ENCODE results near the gene ZNF224. TPM values are rescaled to one million over a fixed set of nuclear protein-coding genes. Genes with fewer than 3 reads are reported as not detected.
"Not testable (repeated sequence)": the region's sequence is repeated elsewhere in the genome, so short reads cannot be mapped to it uniquely, and the experiment has no call there.

The ZNF224 gene
- total and polyA plus RNA-seq, 11 donors = 7.1 to 17.7 (median 11.8) TPM

DNA sequence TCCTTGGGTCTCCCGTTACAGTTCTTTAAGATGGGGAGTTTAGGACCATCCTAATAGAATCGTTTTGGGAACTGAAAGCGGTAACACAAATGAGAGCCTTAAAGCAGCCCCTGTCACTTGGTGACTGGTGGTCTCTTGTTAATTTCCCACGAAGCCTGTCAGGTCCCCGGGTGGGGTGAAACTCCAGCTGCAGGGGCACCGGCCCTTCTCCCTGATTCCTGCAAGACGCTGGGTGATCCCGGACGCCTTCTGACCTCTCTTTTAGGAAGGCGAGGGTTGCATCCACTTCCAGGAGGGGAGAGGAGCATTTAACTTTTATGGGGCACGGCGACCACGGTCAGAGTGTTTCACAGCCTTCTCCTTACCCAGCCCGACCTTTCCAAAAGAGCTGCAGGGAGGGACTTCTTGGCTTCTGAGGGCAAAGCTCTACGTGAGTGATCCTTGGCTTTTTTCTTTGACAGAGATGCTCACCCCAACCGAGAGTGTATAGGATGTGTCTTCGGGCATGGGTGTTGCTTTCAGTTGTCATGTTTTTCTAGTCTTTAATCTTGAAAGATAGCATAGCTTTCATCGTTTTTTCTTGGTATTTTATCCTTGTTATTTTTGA lies 19.7 kb downstream of the ZNF224 start:
- Histone ChIP-seq H3K36me3 (peaks cover 0 to 34% (median 28%) of the 10 kb centered on the region in 9 donors), H3K4me3 (peak overlapping the region; percentile 43 to 86 (median 72)), H3K4me1 (peaks cover 0 to 24% (median 18%) of the 10 kb centered on the region in 12 donors), H3K9me3 (peaks cover 0 to 31% (median 17%) of the 10 kb centered on the region in 12 donors), H3K27ac (peak overlapping the region in 11 of 12 donors; percentile 53 to 84 (median 74)), H3K27me3 (no peaks in the 10 kb centered on the region)
- TF ChIP-seq, protein P1, sequence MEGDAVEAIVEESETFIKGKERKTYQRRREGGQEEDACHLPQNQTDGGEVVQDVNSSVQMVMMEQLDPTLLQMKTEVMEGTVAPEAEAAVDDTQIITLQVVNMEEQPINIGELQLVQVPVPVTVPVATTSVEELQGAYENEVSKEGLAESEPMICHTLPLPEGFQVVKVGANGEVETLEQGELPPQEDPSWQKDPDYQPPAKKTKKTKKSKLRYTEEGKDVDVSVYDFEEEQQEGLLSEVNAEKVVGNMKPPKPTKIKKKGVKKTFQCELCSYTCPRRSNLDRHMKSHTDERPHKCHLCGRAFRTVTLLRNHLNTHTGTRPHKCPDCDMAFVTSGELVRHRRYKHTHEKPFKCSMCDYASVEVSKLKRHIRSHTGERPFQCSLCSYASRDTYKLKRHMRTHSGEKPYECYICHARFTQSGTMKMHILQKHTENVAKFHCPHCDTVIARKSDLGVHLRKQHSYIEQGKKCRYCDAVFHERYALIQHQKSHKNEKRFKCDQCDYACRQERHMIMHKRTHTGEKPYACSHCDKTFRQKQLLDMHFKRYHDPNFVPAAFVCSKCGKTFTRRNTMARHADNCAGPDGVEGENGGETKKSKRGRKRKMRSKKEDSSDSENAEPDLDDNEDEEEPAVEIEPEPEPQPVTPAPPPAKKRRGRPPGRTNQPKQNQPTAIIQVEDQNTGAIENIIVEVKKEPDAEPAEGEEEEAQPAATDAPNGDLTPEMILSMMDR (IDR thresholded peaks at IDR 0.05) = no peak
- TF ChIP-seq POLR2A (IDR thresholded peaks at IDR 0.05) = no peak
- intact Hi-C loops (cut with DNase I) = loop anchor here in 8 of 10 donors (1.0 to 10.0 kb wide), 15 partner anchors 19 to 191 kb away; partner anchors contain the start of genes ZNF226 (in 6 of the 8), ZNF224 (in 5 of the 8), ZNF227 (in 3 of the 8) and ZNF234 (in 2 of the 8)
- 3 to 4% (median 4%) methylated on average over 17 to 18 of the region's 18 CpGs for WGBS, 4 donors
- peak in 1 of 5 donors; percentile 8 for DNase-seq
- ATAC-seq = no peak

- Histone ChIP-seq H3K36me3 (peaks cover 0 to 99% (median 89%) of the 10 kb centered on the region in 9 donors), H3K9me3 (peaks cover 0 to 61% (median 17%) of the 10 kb centered on the region in 12 donors)
- DNase-seq; H3K4me1 ChIP-seq; H3K4me3 ChIP-seq; H3K27me3 ChIP-seq; H3K27ac ChIP-seq; intact Hi-C loops (cut with DNase I); ATAC-seq: not testable (repeated sequence)
- WGBS, 4 donors = 94 to 99% (median 95%) methylated on average over 4 of the region's 4 CpGs
Measured at GRCh38 chr19:44121162-44121561, 27.0 kb downstream of the ZNF224 start.

DNA sequence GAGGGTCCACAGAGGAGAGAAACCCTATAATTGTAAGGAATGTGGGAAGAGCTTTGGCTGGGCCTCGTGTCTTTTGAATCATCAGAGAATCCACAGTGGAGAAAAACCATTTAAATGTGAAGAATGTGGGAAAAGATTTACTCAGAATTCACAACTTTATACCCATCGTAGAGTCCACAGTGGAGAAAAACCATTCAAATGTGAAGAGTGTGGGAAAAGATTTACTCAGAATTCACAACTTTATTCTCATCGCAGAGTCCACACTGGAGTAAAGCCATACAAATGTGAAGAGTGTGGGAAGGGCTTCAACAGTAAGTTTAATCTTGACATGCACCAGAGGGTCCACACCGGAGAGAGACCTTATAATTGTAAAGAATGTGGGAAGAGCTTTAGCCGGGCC lies 37.8 kb downstream of the ZNF224 start:
- H3K4me1 ChIP-seq = no peaks in the 10 kb centered on the region
- DNase-seq (no peak), ATAC-seq (no peak)
- H3K36me3 ChIP-seq = peaks cover 0 to 63% (median 45%) of the 10 kb centered on the region in 9 donors
- intact Hi-C loops (cut with DNase I) = no loop called here
- H3K27me3 ChIP-seq = no peaks in the 10 kb centered on the region
- H3K27ac ChIP-seq = no peak overlapping the region
- no peak overlapping the region for H3K4me3 ChIP-seq
- peaks cover 0 to 75% (median 12%) of the 10 kb centered on the region in 12 donors for H3K9me3 ChIP-seq
- TF ChIP-seq, protein P1 (IDR thresholded peaks at IDR 0.05) = no peak
- TF ChIP-seq POLR2A (IDR thresholded peaks at IDR 0.05) = no peak
- 89 to 93% (median 91%) methylated on average over 5 of the region's 5 CpGs for WGBS, 4 donors

DNA sequence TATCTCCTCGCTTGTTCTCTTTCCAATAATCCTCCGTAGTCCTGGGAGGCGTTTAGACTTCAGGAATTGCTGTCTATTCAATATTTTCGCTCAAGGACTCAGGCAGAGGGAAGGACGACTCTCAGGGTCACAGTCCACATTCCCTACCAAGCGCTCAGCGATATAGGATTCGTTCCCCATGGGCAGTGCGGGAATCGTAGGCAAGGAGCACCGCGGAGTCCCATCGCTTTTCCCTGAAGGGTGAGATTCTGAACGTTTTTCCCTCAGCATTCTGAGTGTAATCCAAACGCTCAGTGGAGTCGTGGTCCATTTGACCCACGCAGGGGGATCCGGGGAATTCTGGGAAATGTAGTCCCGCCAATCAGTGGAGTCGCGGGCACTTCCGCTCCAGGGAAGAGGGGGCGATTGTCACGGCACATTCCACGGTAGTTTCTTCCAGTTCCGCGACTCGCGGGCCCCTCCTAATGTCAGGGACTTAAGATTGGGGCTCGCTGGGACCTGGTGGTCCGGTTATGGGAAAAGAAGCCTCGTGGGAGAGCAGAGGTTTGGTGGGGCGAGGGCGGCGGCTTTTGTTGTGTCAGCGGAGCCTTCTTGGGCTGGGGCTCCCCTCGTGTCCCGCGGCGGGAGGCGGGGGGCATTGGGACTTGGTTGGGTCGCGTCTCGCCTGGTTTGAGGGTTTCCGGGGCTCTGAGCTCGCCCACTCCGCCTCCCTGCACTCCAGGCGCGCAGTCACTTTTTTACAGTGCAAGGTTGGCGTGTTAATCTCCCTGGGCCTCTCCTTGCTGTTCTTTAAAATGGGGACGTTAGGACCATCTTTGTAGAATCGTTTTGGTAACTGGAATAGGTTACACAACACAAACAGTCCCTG lies 47.3 kb downstream of the ZNF224 start, which contains the start of gene ZNF234:
TSS of gene ZNF234 (plus strand) at position 364 of the 868 bp plus-strand sequence. CDS start 3,079 bp downstream, outside the sequence.
- Histone ChIP-seq H3K36me3 (peaks cover 0 to 26% (median 23%) of the 10 kb centered on the region in 9 donors), H3K9me3 (no peaks in the 10 kb centered on the region), H3K4me1 (peaks cover 0 to 19% (median 12%) of the 10 kb centered on the region in 12 donors), H3K27me3 (no peaks in the 10 kb centered on the region), H3K27ac (peak within 1 kb of the TSS; percentile 61 to 90 (median 84)), H3K4me3 (peak within 1 kb of the TSS; percentile 62 to 98 (median 89))
- peak; percentile 85 to 91 (median 90) for DNase-seq
- ATAC-seq = peak; percentile 93 to 99 (median 98)
- WGBS, 4 donors = 0 to 1% (median 1%) methylated on average over 45 to 52 of the region's 52 CpGs
- intact Hi-C loops (cut with DNase I) = loop anchor here in 3 of 10 donors (1.0 to 2.0 kb wide), 5 partner anchors 23 to 65 kb away; partner anchors contain the start of genes ZNF225 (in 2 of the 3) and ZNF226 (in 1 of the 3)
- TF ChIP-seq, protein P1 (IDR thresholded peaks at IDR 0.05) = peak in 2 of 12 donors; percentile 8 to 17
- peak in 1 of 2 donors; percentile 54 for TF ChIP-seq POLR2A (IDR thresholded peaks at IDR 0.05)
